ENCODE measurements around the gene PRPF19. TPM values are rescaled to one million over a fixed set of nuclear protein-coding genes. Genes with fewer than 3 reads are reported as not detected.

Gene PRPF19
- total and polyA plus RNA-seq, 2 of the 4 experiments (the other 2 are of a cell fraction), result 29.8 to 50.4 TPM

- Histone ChIP-seq H3K27me3 (ENCODE audit: control insufficient read depth, insufficient read depth, low read length) (no peaks in the 10 kb centered on the region), H3K4ac (ENCODE audit: low read depth, low read length) (no peak overlapping the region), H4K5ac (ENCODE audit: low read depth, low read length) (no peak overlapping the region), H3K4me3 (ENCODE audit: insufficient read depth, low read depth, low read length) (no peak overlapping the region), H3K4me1 (ENCODE audit: control insufficient read depth, insufficient read depth, low read length) (peaks cover 17% of the 10 kb centered on the region), H3K4me2 (ENCODE audit: low read depth, low read length) (no peak overlapping the region), H3K9me3 (ENCODE audit: control insufficient read depth, insufficient read depth, low read length) (no peaks in the 10 kb centered on the region), H4K8ac (ENCODE audit: low read depth in 2 of 2, low read length in 2 of 2) (no peak overlapping the region), H2BK20ac (ENCODE audit: low read depth, low read length) (no peak overlapping the region), H2AK5ac (ENCODE audit: low read depth, low read length) (no peak overlapping the region), H3K56ac (ENCODE audit: extremely low read depth, insufficient read depth, low read length) (no peak overlapping the region), H3K9ac (ENCODE audit: low read depth, low read length) (no peak overlapping the region), H4K20me1 (ENCODE audit: insufficient read depth, low read length) (peaks cover 24% of the 10 kb centered on the region), H3K27ac (ENCODE audit: insufficient read depth, low read length) (no peak overlapping the region), H3K36me3 (ENCODE audit: control insufficient read depth, insufficient read depth, low read length) (peaks cover 29% of the 10 kb centered on the region), H3K18ac (ENCODE audit: low read depth, low read length) (no peak overlapping the region), H2AFZ (replicated peaks; ENCODE audit: low read length, poor library complexity) (no peak overlapping the region), H3K14ac (replicated peaks; ENCODE audit: low read depth, low read length) (no peak overlapping the region), H2BK5ac (ENCODE audit: low read depth, low read length, poor library complexity, severe bottlenecking) (no peak overlapping the region), H2AK9ac (replicated peaks; ENCODE audit: low read depth, low read length, poor library complexity) (no peak overlapping the region), H3K23ac (ENCODE audit: low read depth, low read length) (no peak overlapping the region), H3K79me1 (ENCODE audit: low read depth in 1 of 2, low read length in 2 of 2) (peaks cover 16 to 56% of the 10 kb centered on the region in 2 experiments), H2BK15ac (ENCODE audit: low read depth, low read length) (no peak overlapping the region), H4K91ac (ENCODE audit: insufficient read depth, low read depth, low read length) (no peak overlapping the region), H2BK120ac (ENCODE audit: low read depth, low read length) (no peak overlapping the region), H3K9me1 (ENCODE audit: insufficient read depth, low read length) (peaks cover 18% of the 10 kb centered on the region; the same call in 1 of the 2 replicates)
- no peak for TF ChIP-seq FOS (IDR thresholded peaks at IDR 0.05; ENCODE audit: low read depth, low read length)
- TF ChIP-seq CEBPB (IDR thresholded peaks at IDR 0.05; ENCODE audit: low read depth, low read length), result no peak
- TF ChIP-seq, protein P1, sequence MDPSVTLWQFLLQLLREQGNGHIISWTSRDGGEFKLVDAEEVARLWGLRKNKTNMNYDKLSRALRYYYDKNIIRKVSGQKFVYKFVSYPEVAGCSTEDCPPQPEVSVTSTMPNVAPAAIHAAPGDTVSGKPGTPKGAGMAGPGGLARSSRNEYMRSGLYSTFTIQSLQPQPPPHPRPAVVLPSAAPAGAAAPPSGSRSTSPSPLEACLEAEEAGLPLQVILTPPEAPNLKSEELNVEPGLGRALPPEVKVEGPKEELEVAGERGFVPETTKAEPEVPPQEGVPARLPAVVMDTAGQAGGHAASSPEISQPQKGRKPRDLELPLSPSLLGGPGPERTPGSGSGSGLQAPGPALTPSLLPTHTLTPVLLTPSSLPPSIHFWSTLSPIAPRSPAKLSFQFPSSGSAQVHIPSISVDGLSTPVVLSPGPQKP (IDR thresholded peaks at IDR 0.05; ENCODE audit: borderline replicate concordance, low read depth, low read length), result no peak
- no peak for TF ChIP-seq BHLHE40 (IDR thresholded peaks at IDR 0.05; ENCODE audit: low read depth, low read length)
- TF ChIP-seq CHD1 (IDR thresholded peaks at IDR 0.05; ENCODE audit: low read depth, low read length), result no peak
- TF ChIP-seq CTCF (conservative IDR thresholded peaks at IDR 0.05; ENCODE audit: low read depth, low read length), result no peak
- TF ChIP-seq, protein P2, sequence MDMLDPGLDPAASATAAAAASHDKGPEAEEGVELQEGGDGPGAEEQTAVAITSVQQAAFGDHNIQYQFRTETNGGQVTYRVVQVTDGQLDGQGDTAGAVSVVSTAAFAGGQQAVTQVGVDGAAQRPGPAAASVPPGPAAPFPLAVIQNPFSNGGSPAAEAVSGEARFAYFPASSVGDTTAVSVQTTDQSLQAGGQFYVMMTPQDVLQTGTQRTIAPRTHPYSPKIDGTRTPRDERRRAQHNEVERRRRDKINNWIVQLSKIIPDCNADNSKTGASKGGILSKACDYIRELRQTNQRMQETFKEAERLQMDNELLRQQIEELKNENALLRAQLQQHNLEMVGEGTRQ (IDR thresholded peaks at IDR 0.05; ENCODE audit: low read depth, low read length), result no peak
- TF ChIP-seq NFE2L2 (IDR thresholded peaks at IDR 0.05; ENCODE audit: low read depth, low read length), result no peak
- no peak for TF ChIP-seq SMC3 (IDR thresholded peaks at IDR 0.05; ENCODE audit: low read depth, low read length)
- no peak for TF ChIP-seq MAZ (IDR thresholded peaks at IDR 0.05; ENCODE audit: borderline replicate concordance, low read depth, low read length)
- no CpG with 5 or more reads among the region's 6 CpGs for WGBS, 2 experiments (ENCODE audit: extremely low coverage in 2 of 2, insufficient read length in 1 of 2)
- CTCF ChIA-PET, result no interaction called here
- BruUV-seq (replicated peaks), result no TSS peak
- POLR2A ChIA-PET (ENCODE audit: unreplicated experiment), result no interaction called here
- in situ Hi-C loops (cut with MboI; ENCODE audit: low sequenced_read_pairs) (loop anchor here (25.0 kb wide), 1 partner anchor 1336 kb away; no protein-coding TSS in a partner anchor), dilution Hi-C loops (cut with HindIII; ENCODE audit: low sequenced_read_pairs, unreplicated experiment) (no loop called here), intact Hi-C loops (cut with micrococcal nuclease) (no loop called here)
- ATAC-seq (ENCODE audit: low read depth), result no peak
- DNase-seq, result no peak
Observed at GRCh38 chr11:60922906-60923305, 16.5 kb upstream of the PRPF19 start.
